Heart left ventricle (tissue), 16 donors: Measurements from ENCODE around the gene KLHDC7B. TPM values are rescaled to one million over a fixed set of nuclear protein-coding genes. Genes with fewer than 3 reads are reported as not detected.
"Not testable (repeated sequence)": the region's sequence is repeated elsewhere in the genome, so short reads cannot be mapped to it uniquely, and the experiment has no call there.

Experiments
- ATAC-seq, 4 donors: fragments of 200-7000 bp; cut with Tn5 transposase; one replicate each; pipeline ENCODE4 v1.9.1; 2020 to 2022; ENCODE audit warnings: moderate library complexity in 4 of 4, mild to moderate bottlenecking in 3 of 4, moderate number of reproducible peaks in 1 of 4
- DNase-seq, 5 donors: peaks; one replicate each; pipeline ENCODE4 v3.0.0-alpha.2; 2020
- H3K27ac ChIP-seq, 12 donors: fragments of 200-600 bp; sonication (generic) in 4 of 12; one replicate each; pipeline versions ENCODE4 v1.5.0 to v1.8.0; 2016 to 2022; ENCODE audit warnings: mild to moderate bottlenecking in 2 of 12
- H3K27me3 ChIP-seq, 9 donors: fragments of 200-600 bp; sonication (generic) in 2 of 9; one replicate each; pipeline versions ENCODE4 v1.5.1 to v1.8.0; 2016 to 2022; ENCODE audit warnings: mild to moderate bottlenecking in 3 of 9
- H3K36me3 ChIP-seq, 9 donors: fragments of 200-600 bp; sonication (generic) in 2 of 9; one replicate each; pipeline versions ENCODE4 v1.5.0 to v1.8.0; 2018 to 2022; ENCODE audit warnings: mild to moderate bottlenecking in 2 of 9
- H3K4me1 ChIP-seq, 12 donors: fragments of 200-600 bp; sonication (generic) in 4 of 12; one replicate each; pipeline versions ENCODE4 v1.5.0 to v1.8.0; 2016 to 2022; ENCODE audit warnings: mild to moderate bottlenecking in 3 of 12
- H3K4me3 ChIP-seq, 12 donors: fragments of 200-600 bp; sonication (generic) in 4 of 12; one replicate each; pipeline versions ENCODE4 v1.5.0 to v1.8.0; 2017 to 2022; ENCODE audit warnings: mild to moderate bottlenecking in 9 of 12, moderate library complexity in 4 of 12
- H3K9me3 ChIP-seq, 12 donors: fragments of 200-600 bp; sonication (generic) in 4 of 12; one replicate each; pipeline versions ENCODE4 v1.5.0 to v1.8.0; 2016 to 2022; ENCODE audit warnings: mild to moderate bottlenecking in 1 of 12
- POLR2A ChIP-seq, 2 donors: fragments of 450-650 bp; IDR thresholded peaks; one replicate each; pipeline ENCODE4 v1.6.1; 2017; ENCODE audit warnings: antibody characterized with exemption in 2 of 2, mild to moderate bottlenecking in 2 of 2, moderate library complexity in 2 of 2
- WGBS, 4 donors: extraction: QIAGEN DNeasy Blood & Tissue Kit in 2 of 4; methylation state at CpG; one replicate each; pipeline versions ENCODE4 v1.1.5 to v1.1.7; 2013 to 2018; 5-methylcytosine and 5-hydroxymethylcytosine counted together
- intact Hi-C, 10 donors: fragments of 100-400 bp; cut with DNase I; formaldehyde crosslinking; loops; one replicate each; pipeline versions ENCODE4 v1.11.1 to v1.14.2; 2022
- polyA plus RNA-seq, 2 donors: library from polyadenylated mRNA; stranded (reverse); fragments of 200-250 nt; gene quantifications; one replicate each; pipeline ENCODE4 v1.2.3, GENCODE V29; 2013
- total RNA-seq, 9 donors: library from RNA; depleted of rRNA in 2 of 9; stranded (reverse); fragments of >200 nt in 2 of 9; fragmentation: NEBNext Ultra II Directional in 3 of 9; extraction: Animal tissue kit (Norgen Biotek cat#: 25700) in 3 of 9; gene quantifications; one replicate each; pipeline versions ENCODE4 v1.1.0 to v1.2.4, GENCODE V29; 2016 to 2023
- TF ChIP-seq, protein P1 (sequence below), 12 donors: fragments of 200-600 bp; sonication (generic) in 4 of 12; IDR thresholded peaks; one replicate each; pipeline versions ENCODE4 v1.5.0 to v1.8.0; 2018 to 2022; ENCODE audit warnings: antibody characterized with exemption in 12 of 12, mild to moderate bottlenecking in 5 of 12
- donor health status: ischemic (EF 13 %, LVEDD 7.1; RV severe dilation, severe dysfunction).
- donor health status: healthy with polysubstance abuse.
- donor health status: DM: no; HTN: yes; CAD: no.
- donor health status: DM: no; HTN: no; CAD: no.
- donor health status: ischemic (EF 25% LVEDD 6.9; RV normal size, moderate dysfunction).
- donor health status: ischemic (EF 25% LVEDD 5.7; RV mildly dilated, moderate dysfunction).
- donor health status: healthy.
- donor health status: DM: yes; HTN: yes; CAD: no.
- donor health status: ischemic (EF 35%, LVEDD 5.7; RV mildly dilated, moderate dysfunction).
- donor health status: nonischemic (EF 11% LVEDD 7.7; RV severe dilation, severe dysfunction).
- donor health status: DM: yes; HTN: yes; CAD: no.
- donor health status: PGD.
- donor health status: ischemic (EF 29% LVEDD 5.4; RV normal size, mild dysfunction).
- donor health status: nonischemic (EF 23%, LVEDD 6.1; RV moderate dilation, normal function).

KLHDC7B gene
- total and polyA plus RNA-seq, 11 donors = 0.08 to 1.3 (median 0.13) TPM; not detected in 6

DNA sequence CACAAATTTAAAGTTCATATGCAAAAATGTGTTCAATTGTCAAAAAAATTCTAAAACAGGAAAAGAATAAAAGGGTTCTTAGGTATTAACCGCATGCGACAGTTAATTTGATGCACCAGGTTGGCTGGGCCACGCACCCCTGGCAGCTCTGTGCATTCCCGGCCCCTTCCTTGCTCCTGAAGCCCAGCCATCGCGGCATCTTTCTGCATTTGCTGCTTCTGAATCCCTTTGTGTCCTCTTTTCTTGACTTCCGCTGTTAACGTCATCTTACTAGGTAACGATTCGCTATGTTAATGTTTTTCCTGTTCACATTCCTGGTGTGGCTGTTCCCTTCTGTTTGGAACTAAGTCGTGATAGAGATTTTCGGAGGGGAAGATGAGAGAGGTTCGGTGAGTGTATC is 7.9 kb upstream of the KLHDC7B start:
- TF ChIP-seq POLR2A (IDR thresholded peaks at IDR 0.05) = no peak
- TF ChIP-seq, protein P1, sequence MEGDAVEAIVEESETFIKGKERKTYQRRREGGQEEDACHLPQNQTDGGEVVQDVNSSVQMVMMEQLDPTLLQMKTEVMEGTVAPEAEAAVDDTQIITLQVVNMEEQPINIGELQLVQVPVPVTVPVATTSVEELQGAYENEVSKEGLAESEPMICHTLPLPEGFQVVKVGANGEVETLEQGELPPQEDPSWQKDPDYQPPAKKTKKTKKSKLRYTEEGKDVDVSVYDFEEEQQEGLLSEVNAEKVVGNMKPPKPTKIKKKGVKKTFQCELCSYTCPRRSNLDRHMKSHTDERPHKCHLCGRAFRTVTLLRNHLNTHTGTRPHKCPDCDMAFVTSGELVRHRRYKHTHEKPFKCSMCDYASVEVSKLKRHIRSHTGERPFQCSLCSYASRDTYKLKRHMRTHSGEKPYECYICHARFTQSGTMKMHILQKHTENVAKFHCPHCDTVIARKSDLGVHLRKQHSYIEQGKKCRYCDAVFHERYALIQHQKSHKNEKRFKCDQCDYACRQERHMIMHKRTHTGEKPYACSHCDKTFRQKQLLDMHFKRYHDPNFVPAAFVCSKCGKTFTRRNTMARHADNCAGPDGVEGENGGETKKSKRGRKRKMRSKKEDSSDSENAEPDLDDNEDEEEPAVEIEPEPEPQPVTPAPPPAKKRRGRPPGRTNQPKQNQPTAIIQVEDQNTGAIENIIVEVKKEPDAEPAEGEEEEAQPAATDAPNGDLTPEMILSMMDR (IDR thresholded peaks at IDR 0.05) = no peak
- intact Hi-C loops = no loop called here
- H3K4me1 ChIP-seq = peaks cover 0 to 93% (median 9%) of the 10 kb centered on the region in 12 donors

DNA sequence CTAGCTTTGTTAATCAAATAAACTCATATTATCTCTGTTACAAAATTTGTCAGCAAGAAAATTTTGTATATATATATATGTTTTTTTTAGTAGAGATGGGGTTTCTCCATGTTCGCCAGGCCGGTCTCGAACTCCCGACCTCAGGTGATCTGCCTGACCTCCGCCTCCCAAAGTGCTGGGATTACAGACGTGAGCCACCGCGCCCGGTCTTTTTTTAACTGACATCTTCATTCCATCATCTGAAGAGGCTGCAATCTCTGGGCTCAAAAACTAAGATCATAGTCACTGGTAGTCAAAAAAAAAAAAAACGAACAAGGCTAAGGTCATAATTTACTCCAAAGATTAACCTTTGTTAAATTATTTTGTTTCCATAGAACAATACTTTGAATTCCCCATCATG is 5.3 kb upstream of the KLHDC7B start:
- no peak for TF ChIP-seq POLR2A (IDR thresholded peaks at IDR 0.05)
- TF ChIP-seq, protein P1 (IDR thresholded peaks at IDR 0.05) = no peak
- intact Hi-C loops = loop anchor here in 2 of 10 donors (5.0 to 10.0 kb wide), 2 partner anchors 74 to 82 kb away; no protein-coding TSS in a partner anchor
- no peaks in the 10 kb centered on the region for H3K36me3 ChIP-seq
- peak overlapping the region in 1 of 12 donors; percentile 38 for H3K4me3 ChIP-seq
- ATAC-seq (no peak), DNase-seq (no peak)
- peak overlapping the region in 11 of 12 donors; percentile 77 to 98 (median 87) for H3K27ac ChIP-seq
- peaks cover 0 to 27% (median 0%) of the 10 kb centered on the region in 9 donors for H3K27me3 ChIP-seq
- no peaks in the 10 kb centered on the region for H3K9me3 ChIP-seq
- WGBS, 4 donors = 79 to 89% (median 87%) methylated on average over 10 of the region's 10 CpGs
- H3K4me1 ChIP-seq = peaks cover 0 to 95% (median 19%) of the 10 kb centered on the region in 12 donors

More for the DNA sequence above, 7.9 kb upstream of the KLHDC7B start:
- Histone ChIP-seq H3K27ac (peak overlapping the region in 9 of 12 donors; percentile 5 to 98 (median 91)), H3K27me3 (peaks cover 0 to 34% (median 0%) of the 10 kb centered on the region in 9 donors), H3K9me3 (no peaks in the 10 kb centered on the region), H3K36me3 (no peaks in the 10 kb centered on the region), H3K4me3 (no peak overlapping the region)
- WGBS, 4 donors = 86 to 92% (median 90%) methylated on average over 13 of the region's 13 CpGs
- DNase-seq = no peak
- no peak for ATAC-seq

DNA sequence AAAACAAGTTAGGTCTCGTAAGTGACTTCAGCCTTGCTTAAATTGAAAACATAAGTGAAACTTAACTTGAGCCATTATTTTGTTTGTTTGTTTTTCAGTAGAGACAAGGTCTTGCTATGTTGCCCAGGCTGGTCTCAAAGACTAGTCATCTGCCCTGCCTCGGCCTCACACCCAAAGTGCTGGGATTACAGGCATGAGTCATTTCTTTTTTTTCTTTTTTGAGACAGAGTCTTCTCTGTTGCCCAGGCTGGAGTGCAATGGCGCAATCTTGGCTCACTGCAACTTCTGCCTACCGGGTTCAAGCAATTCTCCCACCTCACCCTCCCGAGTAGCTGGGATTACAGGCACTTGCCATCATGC is 4.1 kb upstream of the KLHDC7B start:
- peak in 2 of 4 donors; percentile 28 to 52 for ATAC-seq
- Histone ChIP-seq H3K4me1 (peaks cover 0 to 95% (median 20%) of the 10 kb centered on the region in 12 donors), H3K27me3 (peaks cover 0 to 37% (median 4%) of the 10 kb centered on the region in 9 donors), H3K27ac (peak overlapping the region in 7 of 12 donors; percentile 3 to 98 (median 61)), H3K4me3 (peak overlapping the region in 2 of 12 donors; percentile 3 to 38)
- peak in 2 of 5 donors; percentile 33 to 52 for DNase-seq
- H3K36me3 ChIP-seq, H3K9me3 ChIP-seq: not testable (repeated sequence)
- intact Hi-C loops = loop anchor here in 2 of 10 donors (5.0 to 10.0 kb wide), 2 partner anchors 73 to 81 kb away; no protein-coding TSS in a partner anchor
- 77 to 88% (median 86%) methylated on average over 5 of the region's 5 CpGs for WGBS, 4 donors

DNA sequence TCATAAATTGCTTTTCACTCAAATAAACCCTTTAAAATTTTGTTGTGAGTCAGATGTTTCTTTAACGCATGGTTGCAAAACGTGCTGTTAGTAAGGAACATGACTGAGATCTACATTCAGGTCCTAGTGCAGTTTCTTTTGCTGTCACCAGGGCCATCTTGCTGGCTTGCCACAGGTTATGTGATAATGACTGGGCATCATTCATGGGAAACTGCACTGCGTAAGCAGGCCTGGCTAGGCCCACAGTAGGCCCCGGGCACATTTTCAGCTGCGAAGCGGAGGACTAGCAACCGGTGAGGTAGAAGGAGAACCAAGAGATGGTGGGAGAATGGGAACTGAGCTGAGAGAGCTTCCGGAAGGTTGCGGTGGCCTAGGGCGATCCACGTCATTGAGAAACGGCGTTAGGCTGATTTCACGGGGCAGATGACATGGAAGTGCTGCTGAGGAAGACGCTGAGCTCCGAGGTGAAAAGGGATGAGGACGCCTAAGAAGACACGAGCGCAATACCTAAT is 3.2 kb upstream of the KLHDC7B start:
- DNase-seq = peak in 2 of 5 donors; percentile 20 to 51
- Histone ChIP-seq H3K27ac (peak overlapping the region in 3 of 12 donors; percentile 44 to 98 (median 61)), H3K9me3 (no peaks in the 10 kb centered on the region), H3K4me1 (peaks cover 0 to 92% (median 21%) of the 10 kb centered on the region in 12 donors), H3K4me3 (peak overlapping the region in 2 of 12 donors; percentile 3 to 38), H3K27me3 (peaks cover 8 to 45% (median 12%) of the 10 kb centered on the region in 9 donors), H3K36me3 (no peaks in the 10 kb centered on the region)
- TF ChIP-seq, protein P1 (IDR thresholded peaks at IDR 0.05) = peak in 1 of 12 donors; percentile 14
- TF ChIP-seq POLR2A (IDR thresholded peaks at IDR 0.05) = no peak
- intact Hi-C loops = loop anchor here in 2 of 10 donors (5.0 to 10.0 kb wide), 2 partner anchors 72 to 80 kb away; no protein-coding TSS in a partner anchor
- 90 to 94% (median 93%) methylated on average over 19 of the region's 19 CpGs for WGBS, 4 donors
- ATAC-seq = peak in 2 of 4 donors; percentile 5 to 21
